ENCODE data around the gene COA3.
A peak's percentile ranks its signal among the peaks of the same experiment; 100 is the strongest.
"Not testable (repeated sequence)": the region's sequence is repeated elsewhere in the genome, so short reads cannot be mapped to it uniquely, and the experiment has no call there.

COA3 gene

GRCh38 chr17:42782166-42783061 lies 16.1 kb downstream of the COA3 start:
- DNase-seq (ENCODE audit: low spot score) = no peak
- no peak for FAIRE-seq

DNA sequence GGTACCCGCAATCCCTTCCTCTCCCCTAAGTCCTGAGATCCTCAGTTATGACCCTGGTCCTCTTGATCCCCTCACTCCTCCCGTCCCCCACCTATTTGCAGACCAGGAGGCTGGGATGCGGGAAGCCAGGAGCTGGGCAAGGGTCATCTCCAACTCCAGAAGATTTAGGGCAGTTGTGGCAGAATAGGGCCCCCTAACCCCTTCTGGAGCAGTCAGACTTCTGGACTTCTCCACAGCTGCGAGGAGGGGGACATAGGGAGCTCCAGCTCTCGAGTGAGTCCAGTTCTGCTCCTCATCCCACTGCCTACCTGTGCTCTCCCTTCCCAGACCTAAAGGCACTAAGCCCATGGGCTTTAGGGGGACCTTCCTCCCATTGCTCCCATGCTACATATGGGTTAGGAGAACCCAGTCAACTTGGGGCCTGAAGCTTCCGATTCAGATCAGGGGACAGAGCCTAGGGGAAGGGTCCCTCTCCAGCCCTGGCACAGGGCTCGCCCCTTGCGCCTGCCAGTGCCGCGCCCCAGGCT lies 16.8 kb downstream of the COA3 start:
- DNase-seq (ENCODE audit: low spot score) (no peak), FAIRE-seq (no peak)

- FAIRE-seq = no peak
Measured at GRCh38 chr17:42780851-42781638, 17.5 kb downstream of the COA3 start.

GRCh38 chr17:42779936-42780850 lies 18.3 kb downstream of the COA3 start, which contains the start of gene WNK4:
Gene WNK4 (plus strand): TSS chr17:42780610. CDS start chr17:42780699, 89 bp downstream.
- no peak for FAIRE-seq

More at GRCh38 chr17:42780851-42781638, 17.5 kb downstream of the COA3 start:
- DNase-seq (ENCODE audit: low spot score) = no peak

DNA sequence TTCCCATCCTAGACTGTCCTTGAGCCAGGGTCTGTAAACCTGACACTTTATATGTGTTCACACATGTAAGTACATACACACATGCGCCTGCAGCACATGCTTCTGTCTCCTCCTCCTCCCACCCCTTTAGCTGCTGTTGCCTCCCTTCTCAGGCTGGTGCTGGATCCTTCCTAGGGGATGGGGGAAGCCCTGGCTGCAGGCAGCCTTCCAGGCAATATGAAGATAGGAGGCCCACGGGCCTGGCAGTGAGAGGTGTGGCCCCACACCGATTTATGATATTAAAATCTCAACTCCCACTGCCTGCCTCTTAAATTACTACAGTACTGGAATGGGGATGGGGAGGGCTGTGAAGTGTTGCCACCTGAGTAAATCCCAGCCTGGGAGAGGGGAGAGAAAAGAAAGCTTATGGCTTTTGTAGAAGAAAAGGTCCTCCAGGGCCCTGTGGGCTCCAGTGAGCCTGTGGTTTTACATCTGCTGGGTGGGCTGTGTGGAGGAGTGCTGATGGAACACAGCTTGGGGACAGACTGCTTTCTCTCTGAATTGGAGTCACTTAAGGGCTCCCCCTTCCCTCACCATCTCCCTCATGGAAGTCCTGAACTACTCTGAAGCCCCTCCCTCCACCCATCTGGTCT lies 19.1 kb downstream of the COA3 start:
- DNase-seq (ENCODE audit: low spot score) = no peak
- no peak for FAIRE-seq

More at GRCh38 chr17:42779936-42780850, 18.3 kb downstream of the COA3 start, which contains the start of gene WNK4:
- DNase-seq (ENCODE audit: low spot score) = no peak

GRCh38 chr17:42778570-42778969 lies 19.9 kb downstream of the COA3 start:
- FAIRE-seq (no peak), DNase-seq (ENCODE audit: low spot score) (no peak)

DNA sequence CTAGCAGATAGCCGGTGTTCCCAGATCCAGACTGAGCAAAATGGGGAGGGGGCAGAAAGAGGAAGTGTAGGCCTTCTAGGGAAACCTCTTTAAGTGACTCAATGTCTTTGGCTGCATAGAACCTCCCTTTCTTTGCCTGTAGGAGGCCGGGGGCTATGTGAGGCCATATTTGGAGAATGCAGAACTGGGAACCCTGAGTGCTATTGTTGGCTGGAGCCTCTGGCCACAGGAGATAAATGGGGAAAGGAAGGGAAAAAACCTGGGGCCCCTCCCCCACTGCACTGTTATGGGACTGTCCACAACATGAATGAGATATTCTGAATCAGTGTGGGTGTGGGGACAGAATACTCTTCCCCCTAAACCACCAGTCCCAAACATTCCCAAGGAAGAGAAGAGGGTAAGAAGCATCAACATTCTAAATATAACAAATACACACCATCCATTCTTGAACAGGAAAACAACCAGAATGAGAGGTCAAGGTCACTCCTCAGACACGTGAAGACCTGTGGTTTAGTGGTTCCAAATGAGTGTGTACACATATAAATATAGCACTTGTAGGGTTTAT lies 22.9 kb downstream of the COA3 start:
- FAIRE-seq = no peak
- DNase-seq (ENCODE audit: low spot score) = peak; percentile 47

DNA sequence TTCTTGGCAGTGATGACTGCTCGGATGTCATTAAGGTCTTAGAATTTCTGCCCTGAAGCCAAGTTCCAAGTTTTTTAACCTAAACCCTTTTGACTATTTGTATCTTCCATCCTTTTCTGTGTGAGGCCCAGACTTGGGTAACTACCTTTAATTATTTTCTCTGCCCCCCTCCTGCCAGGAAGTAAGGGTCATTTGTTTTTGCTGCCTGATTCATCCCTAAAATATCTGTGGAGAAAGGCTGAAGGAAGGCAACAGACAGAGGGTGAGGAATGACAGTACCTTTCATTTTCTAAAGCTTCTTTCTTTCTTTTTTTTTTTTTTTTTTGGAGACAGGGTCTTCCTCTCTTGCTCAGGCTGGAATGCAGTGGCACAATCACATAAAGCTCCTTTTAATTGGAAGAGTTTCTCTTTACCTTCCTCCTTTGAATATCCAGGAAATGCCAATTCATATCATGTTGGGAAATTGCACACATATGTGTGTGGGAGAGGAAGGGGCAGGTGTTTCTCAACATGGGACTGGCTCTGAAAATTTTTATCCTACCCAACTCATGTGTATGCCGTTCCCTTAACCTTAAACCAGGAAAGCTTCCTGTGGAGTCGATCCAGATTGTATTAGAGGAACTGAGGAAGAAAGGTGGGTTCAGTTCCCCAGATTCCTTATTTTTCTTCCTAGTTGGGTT lies 24.3 kb downstream of the COA3 start:
- DNase-seq (ENCODE audit: low spot score) (peak; percentile 70), FAIRE-seq (peak; percentile 87)

DNA sequence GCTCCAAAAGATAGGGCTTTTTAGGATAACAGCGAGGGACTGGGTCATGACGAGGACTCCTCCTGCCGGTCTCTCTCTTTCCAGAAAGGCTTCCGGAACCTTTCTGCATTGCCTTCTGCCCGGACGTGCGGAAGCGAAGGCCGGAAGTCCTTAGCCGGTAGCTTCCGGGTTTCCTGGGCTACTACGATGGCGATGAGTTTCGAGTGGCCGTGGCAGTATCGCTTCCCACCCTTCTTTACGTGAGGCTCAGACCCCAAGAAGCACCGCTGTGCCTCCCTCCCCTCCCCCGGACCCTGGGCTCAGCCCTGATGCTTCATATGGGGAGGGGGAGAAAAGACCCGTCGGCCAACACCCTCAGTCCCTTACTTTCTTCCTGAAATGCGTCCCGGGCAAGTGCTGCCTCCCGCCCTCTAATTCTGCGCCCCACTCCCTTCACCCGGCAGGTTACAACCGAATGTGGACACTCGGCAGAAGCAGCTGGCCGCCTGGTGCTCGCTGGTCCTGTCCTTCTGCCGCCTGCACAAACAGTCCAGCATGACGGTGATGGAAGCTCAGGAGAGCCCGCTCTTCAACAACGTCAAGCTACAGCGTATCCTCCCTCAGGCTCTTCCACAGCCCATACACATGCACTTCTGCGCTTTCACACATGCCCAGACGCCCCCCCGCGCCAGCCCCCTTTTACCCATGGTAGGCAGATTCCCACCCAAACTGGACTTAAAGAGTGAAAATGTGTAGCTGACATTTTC lies 25.0 kb downstream of the COA3 start, which contains the start of gene VPS25:
Gene VPS25, plus strand, starts transcription at position 160 of the 746 bp plus-strand sequence. Its CDS starts 27 bp downstream, at position 187.
- FAIRE-seq = no peak
- peak; percentile 65 for DNase-seq (ENCODE audit: low spot score)

GRCh38 chr17:42772945-42773289 lies 25.6 kb downstream of the COA3 start:
- DNase-seq (ENCODE audit: low spot score) = no peak
- no peak for FAIRE-seq

GRCh38 chr17:42769964-42770363 lies 28.5 kb downstream of the COA3 start:
- FAIRE-seq; DNase-seq (ENCODE audit: low spot score): not testable (repeated sequence)

- FAIRE-seq; DNase-seq (ENCODE audit: low spot score): not testable (repeated sequence)
Measured at GRCh38 chr17:42768006-42768405, 30.5 kb downstream of the COA3 start.

DNA sequence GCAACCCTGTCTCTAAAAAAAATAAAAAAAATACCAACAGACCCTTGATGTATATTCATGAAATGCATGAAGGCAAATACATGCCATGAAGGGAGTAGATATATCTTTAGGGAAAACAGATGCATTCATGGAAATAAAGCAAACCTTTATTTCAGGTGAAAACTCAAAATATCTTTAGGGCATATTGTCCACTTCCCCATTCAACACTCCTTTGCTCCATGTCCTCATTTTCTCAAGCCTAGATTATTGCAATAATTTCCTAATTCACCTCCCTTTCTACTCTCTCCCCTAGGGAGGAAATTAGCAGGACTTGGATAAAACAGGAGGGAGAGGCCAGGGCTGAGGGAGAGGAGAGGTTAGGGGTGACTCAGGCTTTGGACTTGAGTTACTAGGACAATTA lies 31.0 kb downstream of the COA3 start:
- DNase-seq (ENCODE audit: low spot score) = no peak
- FAIRE-seq = no peak

DNA sequence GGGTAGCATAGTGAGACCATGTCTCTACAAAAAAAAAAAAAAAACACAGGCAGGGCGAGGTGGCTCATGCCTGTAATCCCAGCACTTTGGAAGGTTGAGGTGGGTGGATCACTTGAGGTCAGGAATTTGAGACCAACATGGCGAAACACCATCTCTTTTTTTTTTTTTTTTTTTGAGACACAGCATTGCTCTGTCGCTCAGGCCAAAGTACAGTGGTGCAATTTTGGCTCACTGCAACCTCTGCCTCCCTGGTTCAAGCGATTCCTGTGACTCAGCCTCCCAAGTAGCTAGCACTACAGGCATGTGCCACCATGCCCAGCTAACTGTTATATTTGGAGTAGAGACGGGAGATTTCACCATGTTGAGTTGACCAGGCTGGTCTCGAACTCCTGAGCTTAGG lies 32.4 kb downstream of the COA3 start:
- no peak for DNase-seq (ENCODE audit: low spot score)
- no peak for FAIRE-seq

DNA sequence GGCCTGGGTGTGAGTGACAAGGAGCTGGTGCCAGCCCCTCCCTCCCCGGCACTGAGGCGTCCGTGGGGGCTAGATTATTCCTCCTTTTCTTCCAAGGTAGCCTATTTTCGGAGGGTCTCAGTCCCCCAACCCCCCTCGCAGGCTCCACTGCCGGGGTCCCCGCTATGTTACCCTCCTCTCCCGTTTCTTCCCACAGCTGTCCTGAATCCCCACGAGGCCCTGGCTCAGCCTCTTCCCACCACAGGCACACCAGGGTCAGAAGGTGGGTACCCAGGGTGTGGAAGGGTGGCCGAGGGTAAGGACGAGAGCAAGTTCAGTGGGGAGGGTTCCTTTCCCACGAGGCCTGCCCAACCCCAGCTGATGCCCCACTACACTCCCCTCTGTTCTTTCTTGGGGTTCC lies 36.9 kb downstream of the COA3 start:
- no peak for DNase-seq (ENCODE audit: low spot score)
- no peak for FAIRE-seq

- DNase-seq (ENCODE audit: low spot score) (no peak), FAIRE-seq (no peak)
Measured at GRCh38 chr17:42760652-42761581, 37.6 kb downstream of the COA3 start, which contains the start of gene RAMP2. Gene RAMP2 (plus strand): TSS chr17:42761227. CDS start chr17:42761262, 35 bp downstream.

- FAIRE-seq = no peak
- no peak for DNase-seq (ENCODE audit: low spot score)
Measured at GRCh38 chr17:42759982-42760651, 38.4 kb downstream of the COA3 start.

Measured in RCC 7860 (cell line).